Keratinocyte (primary cell): Measurements from ENCODE around the gene NOS1AP. TPM values are rescaled to one million over a fixed set of nuclear protein-coding genes. Genes with fewer than 3 reads are reported as not detected.

Experiments used
- DNase-seq: peaks from one replicate; pipeline ENCODE4 v3.0.0-alpha.2; 2011; ENCODE audit warnings: low read depth, missing footprints, low spot score
- FAIRE-seq: peaks from 2 replicates; lab custom pipeline; 2011; peaks lifted over from hg19 to GRCh38; lab: Jason Lieb, UNC
- H2AFZ ChIP-seq: 2 replicates; pipeline ENCODE4 v1.6.0; 2012; ENCODE audit warnings: low read length, control low read depth, inconsistent platforms; ENCODE audit not compliant: control insufficient read depth
- H3K27ac ChIP-seq: 2 replicates; pipeline ENCODE4 v1.5.1; 2011; ENCODE audit warnings: low read length; ENCODE audit not compliant: control insufficient read depth, insufficient read depth
- H3K27me3 ChIP-seq: 3 replicates; pipeline ENCODE4 v1.6.0; 2011; ENCODE audit warnings: low read length; ENCODE audit not compliant: control insufficient read depth, insufficient read depth; ENCODE audit errors: extremely low read depth
- H3K36me3 ChIP-seq, 2 experiments: 2 replicates in 1 of 2; 3 replicates in 1 of 2; pipeline ENCODE4 v1.5.1; 2011; ENCODE audit warnings: low read length in 2 of 2, mild to moderate bottlenecking in 1 of 2; ENCODE audit not compliant: control insufficient read depth in 2 of 2, insufficient read depth in 2 of 2; ENCODE audit errors: extremely low read depth in 1 of 2
- H3K4me1 ChIP-seq: 3 replicates; pipeline ENCODE4 v1.5.1; 2011; ENCODE audit warnings: low read length; ENCODE audit not compliant: control insufficient read depth, insufficient read depth; ENCODE audit errors: extremely low read depth
- H3K4me2 ChIP-seq: 3 replicates; pipeline ENCODE4 v1.6.0; 2011; ENCODE audit warnings: low read depth, low read length; ENCODE audit not compliant: control insufficient read depth, insufficient read depth; ENCODE audit errors: extremely low read depth
- H3K4me3 ChIP-seq, 3 experiments: fragments of 200-600 bp in 1 of 3; sonication (generic) in 1 of 3; 2 replicates in 2 of 3; 3 replicates in 1 of 3; pipeline ENCODE4 v1.5.1; 2011 to 2016; ENCODE audit warnings: low read length in 3 of 3, mild to moderate bottlenecking in 3 of 3, control low read depth in 2 of 3, inconsistent platforms in 1 of 3, low read depth in 1 of 3, mixed read lengths in 1 of 3, mixed run types in 1 of 3, moderate library complexity in 1 of 3; ENCODE audit not compliant: control insufficient read depth in 2 of 3, insufficient read depth in 2 of 3; ENCODE audit errors: extremely low read depth in 1 of 3
- H3K79me2 ChIP-seq: 2 replicates; pipeline ENCODE4 v1.6.0; 2012; ENCODE audit warnings: low read length; ENCODE audit not compliant: control insufficient read depth, insufficient read depth
- H3K9ac ChIP-seq: 3 replicates; pipeline ENCODE4 v1.6.0; 2011; ENCODE audit warnings: low read length; ENCODE audit not compliant: control insufficient read depth, insufficient read depth; ENCODE audit errors: extremely low read depth
- H3K9me1 ChIP-seq: 3 replicates; pipeline ENCODE4 v1.6.0; 2011; ENCODE audit warnings: low read length; ENCODE audit not compliant: control insufficient read depth, insufficient read depth; ENCODE audit errors: extremely low read depth
- H3K9me3 ChIP-seq: 2 replicates; pipeline ENCODE4 v1.5.1; 2012; ENCODE audit warnings: low read depth, low read length; ENCODE audit not compliant: control insufficient read depth
- H4K20me1 ChIP-seq: 3 replicates; pipeline ENCODE4 v1.6.0; 2011; ENCODE audit warnings: low read length; ENCODE audit not compliant: control insufficient read depth, insufficient read depth; ENCODE audit errors: extremely low read depth
- EZH2 ChIP-seq: IDR thresholded peaks from one replicate; pipeline ENCODE4 v1.6.1; 2012; ENCODE audit warnings: inconsistent platforms, mild to moderate bottlenecking, low read length, moderate library complexity
- dilution Hi-C: fragments of 300-500 bp; cut with MboI; formaldehyde crosslinking; loops from one replicate; pipeline ENCODE4 v1.7.0; 2020; ENCODE audit warnings: low sequenced_read_pairs; ENCODE audit not compliant: extremely low pct_ligation_motif_present
- polyA plus RNA-seq, 5 experiments: library from polyadenylated mRNA; depleted of rRNA in 3 of 5; stranded (reverse) in 3 of 5; stranded (forward) in 1 of 5; unstranded in 1 of 5; fragments of >200 nt; gene quantifications; 1 replicate in 1 of 5; 2 replicates in 3 of 5; 3 replicates in 1 of 5; pipeline versions ENCODE4 v1.2.1 to v1.2.3, GENCODE V29; 2011 to 2012; ENCODE audit warnings: missing spikeins in 2 of 5, low read depth in 1 of 5, low replicate concordance in 1 of 5
- TF ChIP-seq, protein P1 (sequence below), 3 experiments: IDR thresholded peaks in 1 of 3; conservative IDR thresholded peaks in 1 of 3; optimal IDR thresholded peaks in 1 of 3; 2 replicates in 2 of 3; 3 replicates in 1 of 3; pipeline versions ENCODE3 to v1.5.1; 2011; ENCODE audit warnings: low read length in 3 of 3, mild to moderate bottlenecking in 3 of 3, moderate library complexity in 2 of 3, control low read depth in 1 of 3, inconsistent platforms in 1 of 3; ENCODE audit not compliant: insufficient read depth in 2 of 3; ENCODE audit errors: extremely low read depth in 1 of 3

NOS1AP gene
- polyA plus RNA-seq, 1 donor (not counting 4 experiments of a cell fraction or from before 2014, with no cell fraction given), result not detected

DNA sequence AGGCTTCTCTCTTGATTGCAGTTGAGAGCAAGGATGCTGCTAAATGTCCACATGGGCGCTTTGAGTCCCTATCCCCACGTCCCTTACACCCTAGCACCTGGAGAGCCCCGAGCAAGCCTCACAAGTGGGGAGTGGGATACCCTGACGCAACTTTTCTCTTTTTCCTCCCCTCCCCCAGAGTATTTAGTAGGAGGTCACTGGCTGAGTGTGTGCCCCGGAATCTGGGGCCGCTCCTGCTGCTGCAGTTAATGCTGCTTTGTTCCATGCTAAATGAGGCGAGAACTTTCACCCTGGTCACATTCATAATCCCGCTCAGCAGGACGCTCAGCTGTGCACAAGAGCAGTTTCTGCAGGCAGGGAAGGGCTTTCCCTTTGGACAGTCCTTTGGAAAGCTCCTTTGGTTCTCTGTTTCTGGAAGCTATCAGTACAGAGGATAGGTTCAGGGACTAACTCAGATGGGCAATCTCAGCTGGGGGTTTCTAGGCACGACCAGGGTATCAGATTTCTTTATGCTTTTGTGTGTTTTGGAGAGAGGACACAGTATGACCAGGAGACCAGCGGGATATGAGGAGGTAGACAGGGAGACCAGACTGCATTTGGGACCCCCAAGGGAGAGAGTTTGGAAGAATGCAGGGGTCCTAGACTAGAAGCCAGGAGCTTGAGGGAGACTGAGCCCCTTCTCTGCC is 75.9 kb downstream of the NOS1AP start:
- FAIRE-seq (no peak), DNase-seq (no peak)
- Histone ChIP-seq H3K4me3 (no peak overlapping the region), H2AFZ (no peak overlapping the region), H3K27me3 (no peaks in the 10 kb centered on the region), H3K9me3 (no peaks in the 10 kb centered on the region), H3K36me3 (no peaks in the 10 kb centered on the region), H3K4me2 (no peak overlapping the region), H3K9ac (no peak overlapping the region), H3K79me2 (no peaks in the 10 kb centered on the region), H3K4me1 (peaks cover 15% of the 10 kb centered on the region), H3K9me1 (no peaks in the 10 kb centered on the region), H3K27ac (no peak overlapping the region), H4K20me1 (no peaks in the 10 kb centered on the region)
- dilution Hi-C loops, result no loop called here
- TF ChIP-seq EZH2, result no peak
- TF ChIP-seq, protein P1, sequence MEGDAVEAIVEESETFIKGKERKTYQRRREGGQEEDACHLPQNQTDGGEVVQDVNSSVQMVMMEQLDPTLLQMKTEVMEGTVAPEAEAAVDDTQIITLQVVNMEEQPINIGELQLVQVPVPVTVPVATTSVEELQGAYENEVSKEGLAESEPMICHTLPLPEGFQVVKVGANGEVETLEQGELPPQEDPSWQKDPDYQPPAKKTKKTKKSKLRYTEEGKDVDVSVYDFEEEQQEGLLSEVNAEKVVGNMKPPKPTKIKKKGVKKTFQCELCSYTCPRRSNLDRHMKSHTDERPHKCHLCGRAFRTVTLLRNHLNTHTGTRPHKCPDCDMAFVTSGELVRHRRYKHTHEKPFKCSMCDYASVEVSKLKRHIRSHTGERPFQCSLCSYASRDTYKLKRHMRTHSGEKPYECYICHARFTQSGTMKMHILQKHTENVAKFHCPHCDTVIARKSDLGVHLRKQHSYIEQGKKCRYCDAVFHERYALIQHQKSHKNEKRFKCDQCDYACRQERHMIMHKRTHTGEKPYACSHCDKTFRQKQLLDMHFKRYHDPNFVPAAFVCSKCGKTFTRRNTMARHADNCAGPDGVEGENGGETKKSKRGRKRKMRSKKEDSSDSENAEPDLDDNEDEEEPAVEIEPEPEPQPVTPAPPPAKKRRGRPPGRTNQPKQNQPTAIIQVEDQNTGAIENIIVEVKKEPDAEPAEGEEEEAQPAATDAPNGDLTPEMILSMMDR (optimal IDR thresholded peaks at IDR 0.05 in 1 of 3, IDR thresholded peaks at IDR 0.05 in 1 of 3, conservative IDR thresholded peaks at IDR 0.05 in 1 of 3; ENCODE audit: extremely low read depth in 1 of 3, insufficient read depth in 2 of 3, low read length in 3 of 3), result no peak

DNA sequence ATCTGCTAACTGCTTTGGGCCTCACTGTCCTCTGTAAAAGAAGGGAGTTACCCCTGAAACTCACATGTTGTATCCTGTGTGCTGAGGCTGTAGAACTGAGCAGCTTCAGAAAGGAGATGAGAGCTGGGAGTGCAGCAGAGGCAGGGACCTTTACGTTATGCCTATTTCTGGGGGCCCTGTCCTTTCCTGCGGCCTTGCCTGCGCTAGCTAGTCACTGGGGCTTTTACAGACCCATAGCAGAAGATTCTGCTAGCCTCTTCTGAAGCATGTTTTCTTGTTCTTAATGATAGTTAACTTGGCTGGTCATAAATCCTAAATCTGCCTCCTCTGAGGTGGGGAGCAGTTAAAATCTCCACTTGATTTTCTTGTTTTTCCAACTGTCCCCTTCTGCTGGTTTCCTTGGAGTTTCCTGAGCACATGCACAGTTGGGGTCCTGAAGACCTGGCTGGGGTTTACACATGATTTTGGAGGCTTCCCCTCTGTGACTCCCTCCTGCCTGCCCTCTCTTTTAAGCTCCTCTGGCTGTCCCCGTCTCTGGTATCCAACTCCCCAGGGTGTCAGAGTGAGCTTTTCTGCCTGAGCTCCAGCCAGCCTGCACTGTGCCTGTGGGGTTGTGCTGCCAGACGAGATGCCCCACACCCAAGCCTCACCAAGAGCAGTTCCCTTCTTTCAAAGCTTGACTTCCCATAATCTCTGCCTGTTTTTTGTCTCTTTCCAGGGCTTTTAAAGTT is 76.6 kb downstream of the NOS1AP start:
- no peak overlapping the region for H2AFZ ChIP-seq
- no peaks in the 10 kb centered on the region for H3K9me3 ChIP-seq
- H3K9me1 ChIP-seq, result no peaks in the 10 kb centered on the region
- no peak overlapping the region for H3K9ac ChIP-seq
- dilution Hi-C loops, result no loop called here
- FAIRE-seq (no peak), DNase-seq (no peak)
- no peak for TF ChIP-seq EZH2
- TF ChIP-seq, protein P1 (optimal IDR thresholded peaks at IDR 0.05 in 1 of 3, IDR thresholded peaks at IDR 0.05 in 1 of 3, conservative IDR thresholded peaks at IDR 0.05 in 1 of 3; ENCODE audit: extremely low read depth in 1 of 3, insufficient read depth in 2 of 3, low read length in 3 of 3), result no peak
- H3K36me3 ChIP-seq, result no peaks in the 10 kb centered on the region
- no peak overlapping the region for H3K4me2 ChIP-seq
- no peak overlapping the region for H3K4me3 ChIP-seq
- peaks cover 15% of the 10 kb centered on the region for H3K4me1 ChIP-seq
- H3K27ac ChIP-seq, result no peak overlapping the region
- no peaks in the 10 kb centered on the region for H3K79me2 ChIP-seq
- no peaks in the 10 kb centered on the region for H3K27me3 ChIP-seq
- no peaks in the 10 kb centered on the region for H4K20me1 ChIP-seq
